K562 (cell line): ENCODE data around the gene RAD51D. TPM values are rescaled to one million over a fixed set of nuclear protein-coding genes. Genes with fewer than 3 reads are reported as not detected.
A peak's percentile ranks its signal among the peaks of the same experiment; 100 is the strongest.

Experiments used
- CEBPB ChIP-seq: fragments of 450-650 bp; IDR thresholded peaks from 2 replicates; pipeline ENCODE4 v1.6.1; 2016; ENCODE audit warnings: missing genetic modification characterization, missing compliant biosample characterization
- CHD7 ChIP-seq: fragments of 200-600 bp; sonication (generic); IDR thresholded peaks from one replicate; pipeline ENCODE4 v1.6.1; 2012; ENCODE audit warnings: mild to moderate bottlenecking, low read depth, low read length, inconsistent platforms
- HNRNPLL ChIP-seq: fragments of 200-400 bp; formaldehyde crosslinking; IDR thresholded peaks from 2 replicates; pipeline ENCODE4 v1.6.1; 2017; ENCODE audit warnings: low read length, low read depth, mild to moderate bottlenecking; ENCODE audit not compliant: poor library complexity, severe bottlenecking
- KDM5B ChIP-seq: fragments of 200-600 bp; sonication (generic); IDR thresholded peaks from 2 replicates; pipeline ENCODE4 v1.6.1; 2012; ENCODE audit warnings: low read depth, mild to moderate bottlenecking, moderate library complexity, low read length, control low read depth, inconsistent platforms; ENCODE audit not compliant: insufficient replicate concordance
- PTTG1 ChIP-seq: fragments of 450-650 bp; IDR thresholded peaks from 2 replicates; pipeline ENCODE4 v1.6.1; 2016; ENCODE audit warnings: low read depth, mild to moderate bottlenecking, missing genetic modification characterization, missing compliant biosample characterization
- RNF219 ChIP-seq: fragments of 250-450 bp; sonication (Bioruptor Pico); IDR thresholded peaks from 2 replicates; pipeline ENCODE4 v1.5.0; 2022; ENCODE audit warnings: mild to moderate bottlenecking
- TCFL5 ChIP-seq: fragments of 250-450 bp; sonication (Bioruptor Pico); conservative IDR thresholded peaks from 2 replicates; pipeline ENCODE4 v1.6.1; 2021; ENCODE audit warnings: mild to moderate bottlenecking, moderate library complexity, matching md5 sums
- U2AF1 ChIP-seq: fragments of 200-400 bp; formaldehyde crosslinking; optimal IDR thresholded peaks from 2 replicates; pipeline ENCODE3; 2017; ENCODE audit warnings: mild to moderate bottlenecking, low read depth, low read length, moderate library complexity
- XRCC4 ChIP-seq: IDR thresholded peaks from one replicate; pipeline ENCODE4 v1.6.1; 2011; ENCODE audit not compliant: insufficient read depth, insufficient read length; ENCODE audit errors: extremely low read depth
- ZNF395 ChIP-seq: fragments of 200-800 bp; sonication (Bioruptor generic); IDR thresholded peaks from 2 replicates; pipeline ENCODE4 v1.6.1; 2017; ENCODE audit warnings: missing genetic modification characterization, missing compliant biosample characterization
- ZZZ3 ChIP-seq: fragments of 450-650 bp; IDR thresholded peaks from 2 replicates; pipeline ENCODE4 v1.6.1; 2016; ENCODE audit warnings: antibody characterized with exemption, mild to moderate bottlenecking, moderate library complexity
- polyA plus RNA-seq, 8 experiments: library from polyadenylated mRNA; depleted of rRNA in 4 of 8; stranded (reverse) in 5 of 8; unstranded in 3 of 8; fragments of >200 nt; fragmentation: Nextera tagmentation in 2 of 8; fragmentation: Illumina TruSeq in 1 of 8; extraction: Ambion mirVana in 2 of 8; extraction: Trizol in 1 of 8; gene quantifications; 2 replicates each; pipeline versions ENCODE4 v1.2.1 to v1.2.3, GENCODE V29; 2011 to 2014; ENCODE audit warnings: inconsistent platforms in 1 of 8, missing spikeins in 1 of 8
- total RNA-seq, 7 experiments: library from RNA; depleted of rRNA in 6 of 7; stranded (reverse); fragments of >200 nt in 6 of 7; fragmentation: Illumina TruSeq in 2 of 7; extraction: Trizol in 2 of 7; gene quantifications; 2 replicates each; pipeline versions ENCODE4 v1.2.1 to v1.2.3, GENCODE V29; 2011 to 2021; ENCODE audit warnings: low replicate concordance in 1 of 7

RAD51D gene
- total and polyA plus RNA-seq, 9 of the 15 experiments (the other 6 are each of a cell fraction or from before 2014, with no cell fraction given): 2.2 to 16.9 (median 8.7) TPM

GRCh38 chr17:35051183-35051578 is 68.5 kb downstream of the RAD51D start (continued):
- no peak for TF ChIP-seq CHD7
- no peak for TF ChIP-seq RNF219
- no peak for TF ChIP-seq ZZZ3
- peak; percentile 51; the same call in 1 of the 2 replicates for TF ChIP-seq ZNF395 (CRISPR knock-in tag)
- no peak for TF ChIP-seq PTTG1
- TF ChIP-seq TCFL5 (CRISPR knock-in tag): no peak
- no peak for TF ChIP-seq HNRNPLL
- no peak for TF ChIP-seq KDM5B
- peak; percentile 25; the same call in 1 of the 2 replicates for TF ChIP-seq CEBPB (tag)
- no peak for TF ChIP-seq U2AF1
- no peak for TF ChIP-seq XRCC4
